NCI-H510A treated with DMSO at 0.1 percent for 48 hours (cell line): ENCODE results near the gene ARSK.

Source experiments
- DNase-seq: peaks from one replicate; lab custom pipeline; 2025; lab: John Stamatoyannopoulos, UW

Gene ARSK

GRCh38 chr5:95647886-95648860 is 93.3 kb downstream of the ARSK start:
- no peak for DNase-seq

GRCh38 chr5:95649274-95649673 is 94.4 kb downstream of the ARSK start:
- no peak for DNase-seq

- DNase-seq: no peak
Observed at GRCh38 chr5:95649842-95650620, 95.1 kb downstream of the ARSK start.

- DNase-seq: no peak
Observed at GRCh38 chr5:95652849-95653248, 97.9 kb downstream of the ARSK start.

- no peak for DNase-seq
Observed at GRCh38 chr5:95654196-95654595, 99.3 kb downstream of the ARSK start.
